NOMO-1 treated with DMSO at 0.1 percent for 48 hours (cell line): ENCODE data around the gene CXCL9.
A peak's percentile ranks its signal among the peaks of the same experiment; 100 is the strongest.
"Not testable (repeated sequence)": the region's sequence is repeated elsewhere in the genome, so short reads cannot be mapped to it uniquely, and the experiment has no call there.

Experiments used
- DNase-seq: peaks from one replicate; lab custom pipeline; 2025; ENCODE audit not compliant: unreplicated experiment; lab: John Stamatoyannopoulos, UW

The CXCL9 gene

GRCh38 chr4:76012388-76012801 is 5.1 kb upstream of the CXCL9 start:
- DNase-seq = no peak

DNA sequence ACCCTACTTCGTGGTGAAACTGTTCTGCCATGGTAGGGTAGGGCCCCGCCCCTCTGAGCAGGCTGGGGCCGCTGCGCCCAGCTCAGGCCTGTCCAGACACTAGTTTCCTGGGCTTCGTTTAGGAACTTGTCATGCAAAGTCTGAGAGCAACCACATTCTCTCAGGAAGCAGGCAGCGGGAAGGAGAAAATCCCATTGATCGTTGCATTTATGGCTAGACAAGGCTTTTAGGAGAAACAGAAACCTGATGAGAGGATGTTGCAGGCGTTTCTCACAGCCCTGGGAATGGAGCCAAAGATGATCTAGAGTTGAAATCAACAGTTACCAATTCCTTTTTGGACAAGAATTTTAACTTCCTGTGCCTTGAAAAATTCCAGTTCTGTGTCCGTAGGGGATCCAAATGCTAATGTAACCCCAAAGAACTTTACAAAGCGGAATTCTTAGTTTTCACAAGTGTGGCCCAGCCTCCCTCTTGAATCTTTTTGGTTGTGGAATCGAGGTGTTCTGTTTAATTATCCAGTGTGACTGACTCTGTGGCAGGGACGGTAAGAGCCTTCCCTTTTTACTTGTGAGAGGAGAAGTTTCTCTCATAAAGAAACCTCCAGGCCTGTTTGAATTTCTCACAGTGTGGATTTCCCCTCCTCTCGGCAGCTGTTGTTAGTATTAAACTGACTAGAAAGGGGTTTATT is 4.5 kb upstream of the CXCL9 start:
- peak; percentile 56 for DNase-seq

DNA sequence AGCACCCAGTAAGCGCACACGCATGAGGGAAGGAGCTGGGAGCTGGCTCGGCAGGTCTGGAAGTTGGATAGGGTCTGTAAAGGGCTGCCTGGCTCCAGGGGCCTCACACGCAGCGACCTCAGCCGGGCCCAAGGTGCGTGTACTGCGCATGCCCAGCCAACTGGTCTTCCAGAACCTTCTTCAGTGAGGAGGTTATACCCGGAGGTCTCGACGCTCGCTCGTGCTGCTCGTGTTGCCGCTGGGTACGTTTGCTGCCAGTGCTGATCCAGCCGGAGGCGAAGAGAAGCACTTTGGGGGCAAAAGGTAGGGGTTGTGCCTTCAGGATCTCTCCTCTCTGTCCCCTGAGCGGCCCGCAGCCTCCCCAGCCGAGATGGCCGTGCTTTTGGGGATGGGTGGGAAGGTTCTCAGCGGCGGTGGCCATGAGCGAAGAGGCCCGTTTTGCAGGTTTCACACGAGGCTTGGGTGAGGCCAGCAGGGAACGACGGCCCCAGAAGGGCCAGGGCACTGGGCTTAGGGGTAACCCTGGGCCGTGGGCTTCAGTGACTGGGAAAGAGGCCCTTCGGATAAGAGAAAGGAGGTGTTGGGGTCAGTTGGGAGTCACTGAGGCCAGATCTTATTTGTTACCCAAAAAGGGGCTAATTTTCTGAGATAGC is 3.8 kb upstream of the CXCL9 start:
- no peak for DNase-seq

DNA sequence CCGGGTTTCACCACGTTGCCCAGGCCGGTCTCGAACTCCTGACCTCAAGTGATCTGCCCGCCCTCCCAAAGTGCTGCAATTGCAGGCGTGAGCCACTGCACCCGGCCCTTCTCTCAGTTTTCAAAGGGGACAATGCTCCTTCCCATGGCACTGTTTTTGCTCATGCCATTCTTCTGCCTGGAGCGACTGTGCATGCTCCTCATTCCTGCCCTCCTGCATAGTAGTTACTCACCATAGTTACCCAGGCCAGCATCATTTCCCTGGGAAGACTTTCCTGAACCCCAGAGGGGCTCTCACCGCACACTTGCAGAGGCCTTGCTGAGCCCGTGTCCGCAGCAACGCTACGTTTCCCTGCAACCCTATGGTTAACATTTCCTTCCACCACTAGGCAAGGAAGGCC is 3.3 kb upstream of the CXCL9 start:
- no peak for DNase-seq

DNA sequence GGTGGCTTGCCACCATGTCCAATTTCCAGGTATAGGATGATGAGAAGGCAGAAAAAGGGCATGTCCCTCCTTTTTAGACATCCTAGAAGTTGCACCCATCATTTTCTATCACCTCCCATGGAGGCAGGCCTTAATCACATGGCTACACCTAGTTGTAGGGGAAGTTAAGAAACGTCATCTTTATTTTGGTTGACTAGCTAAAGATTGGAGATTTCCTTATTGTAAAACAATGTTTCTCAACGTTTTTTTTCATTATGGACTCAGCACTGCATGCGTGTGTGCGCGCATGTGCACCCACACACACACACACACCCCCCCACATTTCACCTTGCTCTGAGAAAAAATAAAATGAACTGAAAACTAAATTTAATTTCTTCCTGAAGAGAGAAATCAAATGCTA is 2.0 kb upstream of the CXCL9 start:
- DNase-seq = no peak

- no peak for DNase-seq
Observed at GRCh38 chr4:76003620-76004019, 3.7 kb downstream of the CXCL9 start.

- DNase-seq = peak; percentile 28
Observed at GRCh38 chr4:76003035-76003434, 4.3 kb downstream of the CXCL9 start.

- peak; percentile 75 for DNase-seq
Observed at GRCh38 chr4:76002176-76002575, 5.1 kb downstream of the CXCL9 start.

DNA sequence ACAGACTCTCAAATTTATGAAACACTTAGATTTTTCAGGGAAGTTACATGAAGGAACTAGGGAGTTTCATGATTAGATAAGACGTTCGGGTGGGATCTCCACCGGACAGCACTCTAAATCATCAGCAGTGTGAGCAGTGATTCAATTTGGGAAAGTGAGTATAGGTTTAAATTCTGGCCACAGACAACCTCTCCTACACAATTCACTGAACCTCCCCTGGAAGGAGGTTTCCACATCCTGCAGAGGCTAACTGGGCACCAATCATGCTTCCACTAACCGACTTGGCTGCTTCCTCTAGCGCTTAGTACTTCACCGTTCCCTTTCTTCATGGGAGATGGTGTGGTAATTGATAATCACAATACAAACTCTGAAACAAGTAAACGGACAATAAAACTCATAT is 5.6 kb downstream of the CXCL9 start:
- DNase-seq = peak; percentile 68

- no peak for DNase-seq
Observed at GRCh38 chr4:76000279-76000678, 7.0 kb downstream of the CXCL9 start.

DNA sequence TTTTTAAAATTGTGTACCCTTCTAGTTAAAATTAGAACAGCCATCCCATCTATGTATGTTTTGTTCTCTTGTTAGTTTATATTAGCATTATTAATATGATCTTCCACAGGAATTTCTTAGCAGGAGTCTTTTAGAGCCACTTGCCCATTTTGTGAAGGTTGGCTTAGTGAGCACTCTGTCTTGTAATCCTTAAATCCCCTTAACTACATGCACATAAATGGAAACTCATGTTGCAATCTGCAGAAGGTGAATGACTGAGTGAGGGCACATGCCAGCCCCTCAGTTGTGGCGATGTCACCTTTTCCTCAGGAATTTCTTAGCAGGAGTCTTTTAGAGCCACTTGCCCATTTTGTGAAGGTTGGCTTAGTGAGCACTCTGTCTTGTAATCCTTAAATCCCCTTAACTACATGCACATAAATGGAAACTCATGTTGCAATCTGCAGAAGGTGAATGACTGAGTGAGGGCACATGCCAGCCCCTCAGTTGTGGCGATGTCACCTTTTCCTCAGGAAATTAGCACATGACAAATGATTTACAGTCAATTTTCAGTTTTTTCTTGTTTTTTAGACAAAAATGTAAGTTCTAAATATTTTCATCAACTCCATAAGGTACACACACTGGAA is 8.7 kb downstream of the CXCL9 start:
- not testable (repeated sequence) for DNase-seq

- DNase-seq = no peak
Observed at GRCh38 chr4:75997946-75998345, 9.4 kb downstream of the CXCL9 start.

GRCh38 chr4:75997081-75997480 is 10.2 kb downstream of the CXCL9 start:
- no peak for DNase-seq

- peak; percentile 53 for DNase-seq
Observed at GRCh38 chr4:75995727-75996126, 11.6 kb downstream of the CXCL9 start.

DNA sequence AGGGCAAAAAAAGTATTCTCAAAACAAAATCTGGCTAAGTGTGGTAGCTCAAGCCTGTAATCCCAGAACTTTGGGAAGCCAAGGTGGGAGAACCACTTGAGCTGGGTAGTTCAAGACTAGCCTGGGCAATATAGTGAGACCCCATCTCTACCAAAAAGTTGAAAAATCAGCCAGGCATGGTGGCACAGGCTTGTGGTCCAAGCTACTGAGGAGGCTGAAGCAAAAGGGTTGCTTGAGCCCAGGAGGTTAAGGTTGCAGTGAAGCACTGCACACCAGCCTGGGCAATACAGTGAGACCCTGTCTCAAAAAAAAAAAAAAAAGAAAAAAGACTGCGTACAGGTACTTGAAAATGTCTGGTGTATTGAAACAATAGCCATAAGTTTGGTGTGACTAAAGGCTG is 14.8 kb downstream of the CXCL9 start:
- DNase-seq = no peak

- no peak for DNase-seq
Observed at GRCh38 chr4:75989846-75990528, 17.3 kb downstream of the CXCL9 start.

DNA sequence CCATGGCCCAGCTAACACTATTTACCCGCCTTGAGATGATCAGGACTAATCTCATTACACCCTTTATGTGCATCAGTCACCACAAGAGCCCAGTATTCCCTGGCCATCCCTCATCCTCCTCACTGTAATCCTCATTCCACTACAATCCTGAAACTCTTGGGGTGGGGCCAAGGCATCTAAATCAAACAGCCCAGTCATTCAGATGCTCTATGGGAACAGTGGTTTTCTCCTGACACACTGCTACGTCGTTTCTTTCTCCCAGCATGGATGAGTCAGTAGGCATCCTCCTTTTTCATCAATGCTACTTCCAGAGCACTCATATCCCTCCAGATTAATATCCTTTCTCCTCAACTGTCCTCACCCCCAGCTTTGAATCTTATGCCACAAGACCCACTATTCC is 22.2 kb downstream of the CXCL9 start:
- DNase-seq = no peak

- no peak for DNase-seq
Observed at GRCh38 chr4:75980576-75980975, 26.7 kb downstream of the CXCL9 start.

- no peak for DNase-seq
Observed at GRCh38 chr4:75976177-75976576, 31.1 kb downstream of the CXCL9 start.

DNA sequence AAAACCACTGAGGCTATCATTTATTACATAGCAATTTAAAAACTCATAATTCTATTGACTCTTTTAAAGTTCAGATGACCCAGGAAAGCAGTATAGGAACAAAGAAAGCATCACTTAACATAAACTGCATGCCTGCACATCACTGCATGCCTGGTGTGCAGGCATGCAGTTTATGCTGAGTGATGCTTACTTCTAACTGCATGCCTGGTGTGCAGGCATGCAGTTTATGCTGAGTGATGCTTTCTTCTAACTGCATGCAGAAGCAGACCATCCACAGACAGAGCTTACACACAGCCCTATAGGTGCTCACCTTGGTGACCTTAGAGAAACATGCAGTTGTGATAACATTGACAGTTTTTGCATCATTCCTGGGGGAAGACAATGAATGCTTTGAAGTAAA is 33.5 kb downstream of the CXCL9 start:
- DNase-seq = no peak

DNA sequence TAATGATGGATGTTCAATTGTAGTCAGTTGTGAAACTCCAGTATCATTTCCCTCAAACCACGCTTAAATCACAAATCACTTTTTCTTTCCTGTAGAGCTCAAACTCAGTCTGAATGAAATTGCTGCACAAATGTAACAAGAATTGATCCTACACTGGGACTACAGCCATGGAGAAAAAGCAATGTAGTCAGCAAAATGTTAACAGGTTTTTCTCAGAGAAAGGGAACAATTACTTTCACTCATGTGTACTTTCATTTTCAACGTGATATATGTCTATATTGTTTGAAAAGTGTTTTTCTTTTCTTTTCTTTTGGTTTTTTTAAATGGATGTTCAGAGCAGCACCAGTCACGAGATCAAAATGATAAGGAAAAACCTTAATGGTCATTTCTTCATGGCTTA is 39.2 kb downstream of the CXCL9 start:
- DNase-seq = no peak

GRCh38 chr4:75963558-75963957 is 43.8 kb downstream of the CXCL9 start:
- no peak for DNase-seq
